ENCODE results near the gene AGPAT4. TPM values are rescaled to one million over a fixed set of nuclear protein-coding genes. Genes with fewer than 3 reads are reported as not detected.

Gene AGPAT4
- total RNA-seq, 1 experiment from 2014 or later: 0.07 TPM

DNA sequence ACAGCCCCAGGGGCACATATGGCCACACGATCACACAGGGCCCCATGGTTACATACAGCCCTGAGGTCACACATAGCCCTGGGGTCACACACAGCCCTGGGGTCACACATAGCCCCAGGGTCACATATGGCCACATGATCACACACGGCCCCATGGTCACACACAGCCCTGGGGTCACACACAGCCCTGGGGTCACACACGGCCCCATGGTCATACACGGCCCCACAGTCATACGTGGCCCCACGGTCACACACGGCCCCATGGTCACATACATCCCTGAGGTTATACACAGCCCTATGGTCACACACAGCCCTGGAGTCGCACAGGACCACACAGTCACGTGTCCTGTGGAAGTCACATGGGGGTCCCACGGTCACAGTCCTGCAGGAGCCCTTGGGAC lies 120.1 kb downstream of the AGPAT4 start:
- no peaks in the 10 kb centered on the region for H3F3A ChIP-seq (ENCODE audit: insufficient read depth, low read depth)
- H3K9me2 ChIP-seq (ENCODE audit: insufficient read depth): no peaks in the 10 kb centered on the region
- H3K27me3 ChIP-seq (ENCODE audit: insufficient read depth, low read depth): peaks cover 87% of the 10 kb centered on the region
- H3K9me3 ChIP-seq (ENCODE audit: insufficient read depth, low read depth): no peaks in the 10 kb centered on the region
- ChIA-PET CTCF (no interaction called here), POLR2A (ENCODE audit: unreplicated experiment) (no interaction called here)
- no peaks in the 10 kb centered on the region for H3K79me2 ChIP-seq (ENCODE audit: low read depth)
- H2AFZ ChIP-seq: no peak overlapping the region
- no peaks in the 10 kb centered on the region for H3K36me3 ChIP-seq (ENCODE audit: low read depth)
- DNase-seq: no peak
- H3K4me3 ChIP-seq: no peak overlapping the region
- BruUV-seq (replicated peaks): no TSS peak
- no peaks in the 10 kb centered on the region for H4K20me1 ChIP-seq (ENCODE audit: insufficient read depth)
- H3K4me1 ChIP-seq (replicated peaks; ENCODE audit: insufficient read depth): no peaks in the 10 kb centered on the region
- TF ChIP-seq, protein P1, sequence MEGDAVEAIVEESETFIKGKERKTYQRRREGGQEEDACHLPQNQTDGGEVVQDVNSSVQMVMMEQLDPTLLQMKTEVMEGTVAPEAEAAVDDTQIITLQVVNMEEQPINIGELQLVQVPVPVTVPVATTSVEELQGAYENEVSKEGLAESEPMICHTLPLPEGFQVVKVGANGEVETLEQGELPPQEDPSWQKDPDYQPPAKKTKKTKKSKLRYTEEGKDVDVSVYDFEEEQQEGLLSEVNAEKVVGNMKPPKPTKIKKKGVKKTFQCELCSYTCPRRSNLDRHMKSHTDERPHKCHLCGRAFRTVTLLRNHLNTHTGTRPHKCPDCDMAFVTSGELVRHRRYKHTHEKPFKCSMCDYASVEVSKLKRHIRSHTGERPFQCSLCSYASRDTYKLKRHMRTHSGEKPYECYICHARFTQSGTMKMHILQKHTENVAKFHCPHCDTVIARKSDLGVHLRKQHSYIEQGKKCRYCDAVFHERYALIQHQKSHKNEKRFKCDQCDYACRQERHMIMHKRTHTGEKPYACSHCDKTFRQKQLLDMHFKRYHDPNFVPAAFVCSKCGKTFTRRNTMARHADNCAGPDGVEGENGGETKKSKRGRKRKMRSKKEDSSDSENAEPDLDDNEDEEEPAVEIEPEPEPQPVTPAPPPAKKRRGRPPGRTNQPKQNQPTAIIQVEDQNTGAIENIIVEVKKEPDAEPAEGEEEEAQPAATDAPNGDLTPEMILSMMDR (conservative IDR thresholded peaks at IDR 0.05): no peak
- TF ChIP-seq EZH2 (IDR thresholded peaks at IDR 0.05; ENCODE audit: low read depth): no peak
- intact Hi-C loops (cut with micrococcal nuclease; ENCODE audit: unreplicated experiment): no loop called here
- H3K4me2 ChIP-seq: no peak overlapping the region
- H3K27ac ChIP-seq: no peak overlapping the region

DNA sequence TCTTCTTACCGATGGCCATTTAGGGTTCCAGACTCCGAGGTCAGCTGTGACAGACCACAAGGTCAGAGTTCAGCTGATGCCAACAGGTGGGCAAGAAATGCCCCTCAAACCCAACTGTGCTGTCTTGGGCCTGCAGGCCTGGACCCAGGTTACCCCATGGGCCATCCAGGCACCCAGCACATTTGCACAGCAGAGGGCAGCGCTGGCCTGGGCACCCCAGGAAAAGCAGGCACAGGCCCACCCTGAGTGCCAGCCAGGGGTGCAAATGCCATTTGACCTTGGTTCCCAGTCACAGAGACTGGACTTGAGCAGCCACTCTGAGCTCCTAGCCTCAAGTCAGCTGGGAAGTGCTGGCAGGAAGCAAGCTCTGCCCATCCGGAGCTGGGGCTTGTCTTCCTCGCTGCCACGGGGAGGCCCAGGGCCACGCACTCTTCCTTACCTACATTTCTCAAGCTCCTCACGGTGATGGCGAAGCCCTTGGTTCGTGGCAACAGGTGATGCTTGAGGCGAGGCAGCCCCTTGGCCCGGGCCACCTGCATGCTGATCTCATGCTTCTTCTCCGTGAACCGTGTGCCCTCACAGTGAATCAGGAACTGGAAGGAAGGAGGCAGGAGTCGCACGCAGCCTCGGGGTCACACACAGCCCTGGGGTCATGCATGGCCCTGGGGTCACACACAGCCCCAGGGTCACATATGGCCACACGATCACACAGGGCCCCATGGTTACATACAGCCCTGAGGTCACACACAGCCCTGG lies 120.8 kb downstream of the AGPAT4 start:
- no peaks in the 10 kb centered on the region for H3K36me3 ChIP-seq (ENCODE audit: low read depth)
- H3K27ac ChIP-seq: no peak overlapping the region
- no peaks in the 10 kb centered on the region for H3K79me2 ChIP-seq (ENCODE audit: low read depth)
- TF ChIP-seq EZH2 (IDR thresholded peaks at IDR 0.05; ENCODE audit: low read depth): no peak
- TF ChIP-seq, protein P1 (conservative IDR thresholded peaks at IDR 0.05): no peak
- CTCF ChIA-PET: no interaction called here
- no peaks in the 10 kb centered on the region for H3K9me3 ChIP-seq (ENCODE audit: insufficient read depth, low read depth)
- peaks cover 87% of the 10 kb centered on the region for H3K27me3 ChIP-seq (ENCODE audit: insufficient read depth, low read depth)
- H3K9me2 ChIP-seq (ENCODE audit: insufficient read depth): no peaks in the 10 kb centered on the region
- H3K4me3 ChIP-seq: no peak overlapping the region
- H4K20me1 ChIP-seq (ENCODE audit: insufficient read depth): no peaks in the 10 kb centered on the region
- no peak for DNase-seq
- H3K4me2 ChIP-seq: no peak overlapping the region
- no TSS peak for BruUV-seq (replicated peaks)
- H2AFZ ChIP-seq: no peak overlapping the region
- no peaks in the 10 kb centered on the region for H3F3A ChIP-seq (ENCODE audit: insufficient read depth, low read depth)
- H3K4me1 ChIP-seq (replicated peaks; ENCODE audit: insufficient read depth): no peaks in the 10 kb centered on the region
- POLR2A ChIA-PET (ENCODE audit: unreplicated experiment): no interaction called here
- intact Hi-C loops (cut with micrococcal nuclease; ENCODE audit: unreplicated experiment): no loop called here

DNA sequence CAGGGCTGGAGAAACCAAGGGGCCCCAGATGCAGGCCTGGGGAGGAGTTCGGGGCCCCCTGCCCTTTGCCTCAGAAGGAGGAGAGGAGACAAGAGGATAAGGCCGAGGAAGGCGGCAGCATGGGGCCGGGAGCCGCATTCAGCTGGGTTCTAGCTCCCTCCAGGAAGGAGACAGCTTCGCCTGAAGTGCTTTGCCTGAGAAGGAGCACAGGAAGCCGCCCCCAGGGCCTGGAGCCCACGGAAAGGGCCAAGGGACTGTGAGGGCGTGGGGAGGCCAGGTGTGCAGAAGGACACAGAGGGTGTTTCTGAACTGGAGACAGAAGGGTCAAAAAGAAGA lies 121.4 kb downstream of the AGPAT4 start:
- no TSS peak for BruUV-seq (replicated peaks)

More for the DNA sequence above, 121.4 kb downstream of the AGPAT4 start:
- POLR2A ChIA-PET (ENCODE audit: unreplicated experiment): no interaction called here
- H3K27me3 ChIP-seq (ENCODE audit: insufficient read depth, low read depth): peaks cover 87% of the 10 kb centered on the region
- no peaks in the 10 kb centered on the region for H3K9me3 ChIP-seq (ENCODE audit: insufficient read depth, low read depth)
- CTCF ChIA-PET: no interaction called here
- no peaks in the 10 kb centered on the region for H4K20me1 ChIP-seq (ENCODE audit: insufficient read depth)
- intact Hi-C loops (cut with micrococcal nuclease; ENCODE audit: unreplicated experiment): no loop called here
- H3K9me2 ChIP-seq (ENCODE audit: insufficient read depth): no peaks in the 10 kb centered on the region
- H3F3A ChIP-seq (ENCODE audit: insufficient read depth, low read depth): no peaks in the 10 kb centered on the region
- H2AFZ ChIP-seq: no peak overlapping the region
- no peaks in the 10 kb centered on the region for H3K36me3 ChIP-seq (ENCODE audit: low read depth)
- TF ChIP-seq EZH2 (IDR thresholded peaks at IDR 0.05; ENCODE audit: low read depth): no peak
- TF ChIP-seq, protein P1 (conservative IDR thresholded peaks at IDR 0.05): no peak
- H3K27ac ChIP-seq: no peak overlapping the region
- H3K4me3 ChIP-seq: no peak overlapping the region
- H3K79me2 ChIP-seq (ENCODE audit: low read depth): no peaks in the 10 kb centered on the region
- H3K4me2 ChIP-seq: no peak overlapping the region
- no peak for DNase-seq
- no peaks in the 10 kb centered on the region for H3K4me1 ChIP-seq (replicated peaks; ENCODE audit: insufficient read depth)
